NCI-H2196 (cell line): Measurements from ENCODE around the gene NIT2.

Experiments
- DNase-seq: peaks from one replicate; lab custom pipeline; 2025; ENCODE audit not compliant: unreplicated experiment; lab: John Stamatoyannopoulos, UW

The NIT2 gene

DNA sequence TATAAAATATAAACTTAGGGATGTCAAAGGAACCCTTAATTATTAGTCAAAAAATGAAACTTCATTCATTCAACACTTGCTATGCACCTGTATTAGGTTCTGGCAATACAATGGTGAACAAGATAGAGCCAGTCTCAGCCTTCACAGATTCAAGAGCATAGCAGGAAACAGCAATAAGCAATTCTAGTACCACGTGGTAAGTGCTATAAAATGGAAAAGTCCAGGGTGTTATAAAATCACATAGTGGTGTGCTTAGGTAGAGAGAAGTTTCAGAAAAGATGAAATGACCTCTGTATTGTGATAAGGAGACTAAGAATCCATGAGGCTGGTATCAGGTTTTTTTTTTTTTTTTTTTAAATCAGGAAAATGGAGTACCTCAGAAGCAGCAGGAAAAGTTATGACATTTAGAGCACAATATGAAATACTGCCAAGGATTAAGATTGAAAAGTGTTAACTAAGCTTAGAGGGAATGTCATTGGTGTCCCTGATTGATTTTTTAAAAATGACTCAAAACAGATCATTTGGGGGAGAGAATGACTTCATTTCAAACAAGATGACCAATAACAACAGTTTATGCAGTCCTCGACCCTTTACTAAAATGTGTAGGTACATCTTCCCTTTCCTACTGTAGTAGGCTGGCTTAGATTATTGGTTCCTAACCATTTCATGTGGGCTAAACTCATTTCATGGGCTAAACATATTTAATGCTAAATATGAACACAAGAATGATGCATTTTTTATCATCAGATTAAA lies 61.3 kb downstream of the NIT2 start:
- DNase-seq, result no peak

- DNase-seq, result peak; percentile 29
Observed at GRCh38 chr3:100396967-100397366, 62.4 kb downstream of the NIT2 start.

GRCh38 chr3:100399341-100400071 lies 64.9 kb downstream of the NIT2 start:
- no peak for DNase-seq

DNA sequence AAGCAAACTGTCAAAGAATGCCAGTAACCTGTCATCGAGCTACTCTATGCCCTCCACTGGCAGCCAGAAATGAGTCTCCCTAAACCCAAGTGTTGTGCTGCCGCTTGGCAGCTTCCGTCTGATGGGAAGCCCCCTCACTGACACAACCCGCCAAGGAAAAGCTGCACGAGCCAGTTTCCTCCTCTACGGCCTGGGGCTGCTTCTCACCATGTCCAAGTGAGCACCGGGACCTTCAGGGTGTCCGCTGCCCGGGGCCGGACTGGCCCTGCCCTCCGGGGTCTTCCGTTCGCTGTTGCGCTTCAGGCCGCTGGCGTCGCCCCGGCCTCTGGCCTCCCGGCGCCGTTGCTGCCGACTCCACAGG lies 65.8 kb downstream of the NIT2 start:
- no peak for DNase-seq

GRCh38 chr3:100400780-100401673 lies 66.5 kb downstream of the NIT2 start, which contains the start of the genes LNP1 and TOMM70:
Gene LNP1, plus strand, starts transcription at chr3:100401539. Its CDS starts 28,191 bp downstream, at chr3:100429730.
Gene TOMM70, minus strand, starts transcription at chr3:100401089. Its CDS starts 140 bp downstream, at chr3:100400949.
- peak; percentile 99 for DNase-seq

DNA sequence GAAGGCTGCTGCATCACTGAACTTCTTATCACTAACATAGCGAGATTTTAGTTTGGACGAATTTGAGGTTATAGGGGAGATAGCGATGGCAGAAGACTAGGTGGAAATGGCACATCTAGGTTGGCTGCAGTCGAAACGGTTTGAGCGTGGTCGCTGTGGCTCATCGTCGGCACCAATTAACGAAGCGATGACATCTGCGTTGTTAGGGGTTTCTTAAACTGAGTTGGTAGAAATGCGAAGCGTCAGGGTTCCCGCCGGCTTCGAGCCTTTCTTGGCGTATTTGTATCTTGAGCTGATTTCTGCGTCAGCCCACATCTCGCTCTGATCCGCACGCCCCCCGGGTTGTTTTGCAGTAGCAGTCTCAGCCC lies 67.1 kb downstream of the NIT2 start:
- peak; percentile 54 for DNase-seq

DNA sequence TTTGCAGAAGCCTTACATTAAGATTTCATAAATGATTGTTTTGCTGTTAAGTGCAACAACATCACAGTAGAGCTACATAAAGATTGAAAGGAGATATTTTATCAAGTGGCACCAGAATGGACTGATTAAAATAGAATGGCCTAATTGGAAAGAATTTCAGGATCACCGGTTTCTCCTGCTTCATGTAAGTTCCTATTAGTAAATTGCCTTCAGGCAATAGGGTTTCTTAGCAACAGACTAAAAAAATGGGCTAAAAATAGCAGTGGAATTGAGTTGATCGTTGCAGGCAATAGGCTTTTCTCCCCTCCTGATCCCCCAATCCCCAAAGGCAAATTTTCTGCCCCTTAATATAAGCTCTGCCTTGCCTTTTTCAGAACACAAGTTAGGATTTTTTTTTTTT lies 67.7 kb downstream of the NIT2 start:
- no peak for DNase-seq

DNA sequence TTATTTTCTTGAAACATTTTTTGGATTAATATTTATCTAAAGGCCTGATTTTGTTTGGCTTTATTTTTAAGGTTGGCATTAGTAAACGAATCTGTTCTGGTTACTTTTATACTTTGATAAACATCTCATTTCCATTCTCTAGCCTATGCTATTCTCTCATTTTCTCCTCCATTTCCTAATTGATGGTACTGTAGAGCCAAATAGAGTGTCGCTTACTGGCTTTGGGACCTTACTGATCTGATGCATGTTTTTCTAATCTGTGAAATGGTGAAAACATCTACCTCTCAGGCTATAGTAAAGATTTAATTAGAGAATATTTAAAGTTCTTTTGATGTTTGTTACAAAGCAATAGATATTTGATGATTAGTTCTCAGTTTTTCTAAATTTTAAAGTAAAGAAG lies 68.3 kb downstream of the NIT2 start:
- DNase-seq, result no peak

DNA sequence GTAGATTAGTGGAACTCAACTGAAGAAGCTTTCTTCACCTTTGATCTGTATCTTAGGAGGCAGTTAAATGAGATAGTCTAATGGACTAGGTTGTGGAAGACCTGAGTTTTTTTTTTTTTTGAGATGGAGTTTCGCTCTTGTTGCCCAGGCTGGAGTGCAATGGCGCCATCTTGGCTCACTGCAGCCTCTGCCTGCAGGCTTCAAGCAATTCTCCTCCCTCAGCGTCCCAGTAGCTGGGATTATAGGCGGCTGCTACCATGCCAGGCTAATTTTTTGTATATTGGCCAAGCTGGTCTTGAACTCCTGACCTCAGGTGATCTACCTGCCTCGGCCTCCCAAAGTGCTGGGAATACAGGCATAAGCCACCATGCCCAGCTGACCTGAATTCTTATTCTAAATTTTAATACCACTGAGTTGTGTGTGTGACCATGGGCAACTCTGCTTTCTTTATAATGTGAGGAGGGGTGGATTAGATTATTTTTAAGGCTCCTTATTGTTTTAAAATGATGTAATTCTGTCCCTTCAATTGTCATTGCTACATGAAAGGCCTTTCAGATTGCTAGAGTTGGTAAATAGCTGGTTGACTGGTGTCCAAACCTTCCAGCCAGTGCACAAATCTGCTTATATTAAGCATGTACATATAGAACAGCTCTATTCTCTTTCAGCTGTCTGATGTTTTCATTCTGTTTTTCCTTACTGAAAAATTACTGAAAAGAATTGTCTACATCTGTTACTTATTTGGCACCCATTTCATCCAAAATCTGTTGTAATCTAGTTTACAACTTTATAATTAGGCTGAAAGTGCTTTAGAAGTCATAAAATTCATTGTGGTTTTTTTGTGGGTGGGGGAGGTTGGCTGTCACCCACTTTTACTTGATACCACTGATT lies 69.0 kb downstream of the NIT2 start:
- no peak for DNase-seq

GRCh38 chr3:100404250-100404548 lies 69.6 kb downstream of the NIT2 start:
- DNase-seq, result no peak

GRCh38 chr3:100407164-100407563 lies 72.6 kb downstream of the NIT2 start:
- DNase-seq, result no peak

- no peak for DNase-seq
Observed at GRCh38 chr3:100407977-100408532, 73.5 kb downstream of the NIT2 start.
